ENCODE data around the gene USP17L10.
"Not testable (repeated sequence)": the region's sequence is repeated elsewhere in the genome, so short reads cannot be mapped to it uniquely, and the experiment has no call there.

Gene USP17L10

GRCh38 chr4:9210357-9210756, at the start of gene USP17L10:
Gene USP17L10, plus strand, starts transcription at chr4:9210657. Its CDS starts 0 bp downstream, at chr4:9210657.
- not testable (repeated sequence) for DNase-seq (ENCODE audit: low read depth in 3 of 3)

- not testable (repeated sequence) for DNase-seq (ENCODE audit: low read depth in 3 of 3)
Observed at GRCh38 chr4:9165990-9166389, 44.5 kb upstream of the USP17L10 start.

- DNase-seq (ENCODE audit: low read depth in 3 of 3), result not testable (repeated sequence)
Observed at GRCh38 chr4:9169791-9170459, 40.5 kb upstream of the USP17L10 start, which contains the start of gene FAM90A26. Gene FAM90A26, plus strand, starts transcription at chr4:9170409. Its CDS starts 2,764 bp downstream, at chr4:9173173.

- not testable (repeated sequence) for DNase-seq (ENCODE audit: low read depth in 3 of 3)
Observed at GRCh38 chr4:9214701-9215100, 4.2 kb downstream of the USP17L10 start.

GRCh38 chr4:9215105-9215504, 4.6 kb downstream of the USP17L10 start, which contains the start of gene USP17L11:
Gene USP17L11, plus strand, starts transcription at chr4:9215405. Its CDS starts 0 bp downstream, at chr4:9215405.
- DNase-seq (ENCODE audit: low read depth in 3 of 3), result not testable (repeated sequence)

GRCh38 chr4:9219852-9220251, 9.4 kb downstream of the USP17L10 start, which contains the start of gene USP17L12:
Gene USP17L12, plus strand, starts transcription at chr4:9220152. Its CDS starts 0 bp downstream, at chr4:9220152.
- DNase-seq (ENCODE audit: low read depth in 3 of 3), result not testable (repeated sequence)

- DNase-seq (ENCODE audit: low read depth in 3 of 3), result not testable (repeated sequence)
Observed at GRCh38 chr4:9224596-9224995, 14.1 kb downstream of the USP17L10 start, which contains the start of gene USP17L13. Gene USP17L13, plus strand, starts transcription at chr4:9224896. Its CDS starts 0 bp downstream, at chr4:9224896.

GRCh38 chr4:9230249-9230648, 19.8 kb downstream of the USP17L10 start:
- not testable (repeated sequence) for DNase-seq (ENCODE audit: low read depth in 3 of 3)

- DNase-seq (ENCODE audit: low read depth in 3 of 3), result not testable (repeated sequence)
Observed at GRCh38 chr4:9234085-9234484, 23.6 kb downstream of the USP17L10 start, which contains the start of gene USP17L15. Gene USP17L15, plus strand, starts transcription at chr4:9234385. Its CDS starts 0 bp downstream, at chr4:9234385.

GRCh38 chr4:9238461-9238860, 28.0 kb downstream of the USP17L10 start:
- not testable (repeated sequence) for DNase-seq (ENCODE audit: low read depth in 3 of 3)

GRCh38 chr4:9243579-9243978, 33.1 kb downstream of the USP17L10 start, which contains the start of gene USP17L17:
Gene USP17L17, plus strand, starts transcription at chr4:9243879. Its CDS starts 0 bp downstream, at chr4:9243879.
- not testable (repeated sequence) for DNase-seq (ENCODE audit: low read depth in 3 of 3)

GRCh38 chr4:9247953-9248680, 37.7 kb downstream of the USP17L10 start, which contains the start of gene USP17L18:
Gene USP17L18, plus strand, starts transcription at chr4:9248630. Its CDS starts 0 bp downstream, at chr4:9248630.
- DNase-seq (ENCODE audit: low read depth in 3 of 3), result not testable (repeated sequence)

GRCh38 chr4:9253078-9253477, 42.6 kb downstream of the USP17L10 start, which contains the start of gene USP17L19:
Gene USP17L19, plus strand, starts transcription at chr4:9253378. Its CDS starts 0 bp downstream, at chr4:9253378.
- DNase-seq (ENCODE audit: low read depth in 3 of 3), result not testable (repeated sequence)

GRCh38 chr4:9257824-9258223, 47.4 kb downstream of the USP17L10 start, which contains the start of gene USP17L20:
Gene USP17L20, plus strand, starts transcription at chr4:9258124. Its CDS starts 0 bp downstream, at chr4:9258124.
- DNase-seq (ENCODE audit: low read depth in 3 of 3), result not testable (repeated sequence)

Data from stimulated activated CD4-positive, alpha-beta T cell treated with anti-CD3 and anti-CD28 coated beads, TNF-alpha, amount 100 ng/mL, for 24 hours (primary cell).